Lower lobe of right lung (tissue), 2 donors: ENCODE measurements around the gene MED10. TPM values are rescaled to one million over a fixed set of nuclear protein-coding genes. Genes with fewer than 3 reads are reported as not detected.

Experiments used
- ATAC-seq, 2 donors: fragments of 200-7000 bp; cut with Tn5 transposase; one replicate each; pipeline ENCODE4 v1.9.1; 2020 to 2022; ENCODE audit warnings: mild to moderate bottlenecking in 2 of 2, moderate library complexity in 2 of 2
- DNase-seq: peaks from one replicate; pipeline ENCODE4 v3.0.0-alpha.2; 2020
- H3K27ac ChIP-seq: fragments of 200-600 bp; one replicate; pipeline ENCODE4 v1.8.0; 2022
- H3K27me3 ChIP-seq: fragments of 200-600 bp; one replicate; pipeline ENCODE4 v1.8.0; 2022; ENCODE audit warnings: low read depth
- H3K36me3 ChIP-seq: fragments of 200-600 bp; one replicate; pipeline ENCODE4 v1.8.0; 2022; ENCODE audit warnings: mild to moderate bottlenecking
- H3K4me1 ChIP-seq: fragments of 200-600 bp; one replicate; pipeline ENCODE4 v1.8.0; 2022
- H3K4me3 ChIP-seq: fragments of 200-600 bp; one replicate; pipeline ENCODE4 v1.8.0; 2022; ENCODE audit warnings: mild to moderate bottlenecking
- H3K9me3 ChIP-seq: fragments of 200-600 bp; one replicate; pipeline ENCODE4 v1.8.0; 2022
- CTCF ChIP-seq: fragments of 200-600 bp; IDR thresholded peaks from one replicate; pipeline ENCODE4 v1.8.0; 2022; ENCODE audit warnings: antibody characterized with exemption, mild to moderate bottlenecking
- intact Hi-C: fragments of 100-400 bp; cut with DNase I; formaldehyde crosslinking; loops from one replicate; pipeline ENCODE4 v1.11.0; 2022
- total RNA-seq: library from RNA; stranded (reverse); fragmentation: NEBNext Ultra II Directional; extraction: Animal tissue kit (Norgen Biotek cat#: 25700); gene quantifications from one replicate; pipeline ENCODE4 v1.2.1, GENCODE V29; 2021
- donor health status: DM: no; HTN: yes; CAD: no; lungs with severe emphysema.

Gene MED10
- total RNA-seq, 1 donor from 2014 or later: 30.3 TPM

GRCh38 chr5:6342689-6343315, 35.5 kb downstream of the MED10 start:
- TF ChIP-seq CTCF: no peak
- intact Hi-C loops: no loop called here
- no peak overlapping the region for H3K4me3 ChIP-seq
- no peaks in the 10 kb centered on the region for H3K36me3 ChIP-seq
- no peaks in the 10 kb centered on the region for H3K4me1 ChIP-seq
- no peak for ATAC-seq
- no peak for DNase-seq
- no peak overlapping the region for H3K27ac ChIP-seq
- no peaks in the 10 kb centered on the region for H3K9me3 ChIP-seq
- no peaks in the 10 kb centered on the region for H3K27me3 ChIP-seq

GRCh38 chr5:6340100-6340499, 38.2 kb downstream of the MED10 start:
- no peak overlapping the region for H3K27ac ChIP-seq
- ATAC-seq (no peak), DNase-seq (no peak)
- no peaks in the 10 kb centered on the region for H3K4me1 ChIP-seq
- intact Hi-C loops: no loop called here
- TF ChIP-seq CTCF: no peak
- no peaks in the 10 kb centered on the region for H3K36me3 ChIP-seq
- H3K9me3 ChIP-seq: no peaks in the 10 kb centered on the region
- no peaks in the 10 kb centered on the region for H3K27me3 ChIP-seq
- H3K4me3 ChIP-seq: no peak overlapping the region

GRCh38 chr5:6338871-6339270, 39.5 kb downstream of the MED10 start:
- H3K4me1 ChIP-seq: no peaks in the 10 kb centered on the region
- H3K27me3 ChIP-seq: no peaks in the 10 kb centered on the region
- H3K36me3 ChIP-seq: no peaks in the 10 kb centered on the region
- ATAC-seq: no peak
- no peak overlapping the region for H3K4me3 ChIP-seq
- no peak for DNase-seq
- intact Hi-C loops: no loop called here
- no peak for TF ChIP-seq CTCF
- no peak overlapping the region for H3K27ac ChIP-seq
- H3K9me3 ChIP-seq: no peaks in the 10 kb centered on the region

- Histone ChIP-seq H3K4me3 (no peak overlapping the region), H3K27me3 (no peaks in the 10 kb centered on the region), H3K27ac (no peak overlapping the region), H3K36me3 (no peaks in the 10 kb centered on the region), H3K4me1 (no peaks in the 10 kb centered on the region), H3K9me3 (no peaks in the 10 kb centered on the region)
- TF ChIP-seq CTCF: no peak
- intact Hi-C loops: no loop called here
- ATAC-seq: no peak
- DNase-seq: no peak
These were observed 40.2 kb downstream of the MED10 start for GRCh38 chr5:6338135-6338534.

- Histone ChIP-seq H3K4me1 (no peaks in the 10 kb centered on the region), H3K27me3 (no peaks in the 10 kb centered on the region), H3K36me3 (no peaks in the 10 kb centered on the region), H3K4me3 (no peak overlapping the region), H3K9me3 (peaks cover 17% of the 10 kb centered on the region), H3K27ac (no peak overlapping the region)
- intact Hi-C loops: no loop called here
- ATAC-seq: no peak
- DNase-seq: no peak
- TF ChIP-seq CTCF: no peak
These were observed 45.0 kb downstream of the MED10 start for GRCh38 chr5:6333182-6333905.
